Measurements from ENCODE around the gene ARHGAP26. TPM values are rescaled to one million over a fixed set of nuclear protein-coding genes. Genes with fewer than 3 reads are reported as not detected.

ARHGAP26 gene
- polyA plus RNA-seq, 1 donor from 2014 or later, result 0.83 TPM

- no peaks in the 10 kb centered on the region for H3K79me2 ChIP-seq (replicated peaks; ENCODE audit: insufficient read depth, low read length)
- H3K36me3 ChIP-seq (ENCODE audit: insufficient read depth, low read length), result no peaks in the 10 kb centered on the region
- H3K9me3 ChIP-seq (ENCODE audit: low read length), result no peaks in the 10 kb centered on the region
- H3K9me2 ChIP-seq (ENCODE audit: insufficient read depth, low read length), result no peaks in the 10 kb centered on the region
- H3K4me2 ChIP-seq (ENCODE audit: low read length), result no peak overlapping the region
- H3K27ac ChIP-seq (ENCODE audit: low read length), result no peak overlapping the region
- H4K20me1 ChIP-seq (ENCODE audit: insufficient read depth), result no peaks in the 10 kb centered on the region
- no peaks in the 10 kb centered on the region for H3F3A ChIP-seq (ENCODE audit: insufficient read depth, low read length, poor library complexity, severe bottlenecking)
- no peak overlapping the region for H2AFZ ChIP-seq (ENCODE audit: low read depth, low read length)
- no peak overlapping the region for H3K4me3 ChIP-seq (ENCODE audit: low read length)
- H3K27me3 ChIP-seq (ENCODE audit: insufficient read depth, low read depth, low read length), result no peaks in the 10 kb centered on the region
- no peak overlapping the region for H3K9ac ChIP-seq (ENCODE audit: low read length)
- TF ChIP-seq EP300 (conservative IDR thresholded peaks at IDR 0.05; ENCODE audit: poor library complexity, severe bottlenecking), result no peak
- no peak for TF ChIP-seq MXI1 (conservative IDR thresholded peaks at IDR 0.05; ENCODE audit: poor library complexity, severe bottlenecking)
- no peak for TF ChIP-seq RAD21 (conservative IDR thresholded peaks at IDR 0.05)
- no peak for TF ChIP-seq CTCF (IDR thresholded peaks at IDR 0.05; ENCODE audit: poor library complexity, severe bottlenecking)
- TF ChIP-seq POLR2AphosphoS5 (IDR thresholded peaks at IDR 0.05), result no peak
- no peak for TF ChIP-seq TAF1 (IDR thresholded peaks at IDR 0.05; ENCODE audit: low read depth)
- TF ChIP-seq REST (IDR thresholded peaks at IDR 0.05; ENCODE audit: borderline replicate concordance), result no peak
Measured at GRCh38 chr5:143011585-143011984, 241.4 kb downstream of the ARHGAP26 start.

- Histone ChIP-seq H3K79me2 (replicated peaks; ENCODE audit: insufficient read depth, low read length) (no peaks in the 10 kb centered on the region), H3K4me3 (ENCODE audit: low read length) (no peak overlapping the region), H3K9ac (ENCODE audit: low read length) (no peak overlapping the region), H3F3A (ENCODE audit: insufficient read depth, low read length, poor library complexity, severe bottlenecking) (no peaks in the 10 kb centered on the region), H3K27ac (ENCODE audit: low read length) (no peak overlapping the region), H4K20me1 (ENCODE audit: insufficient read depth) (no peaks in the 10 kb centered on the region), H3K27me3 (ENCODE audit: insufficient read depth, low read depth, low read length) (no peaks in the 10 kb centered on the region), H2AFZ (ENCODE audit: low read depth, low read length) (no peak overlapping the region), H3K4me2 (ENCODE audit: low read length) (no peak overlapping the region), H3K9me2 (ENCODE audit: insufficient read depth, low read length) (no peaks in the 10 kb centered on the region), H3K36me3 (ENCODE audit: insufficient read depth, low read length) (no peaks in the 10 kb centered on the region), H3K9me3 (ENCODE audit: low read length) (no peaks in the 10 kb centered on the region)
- no peak for TF ChIP-seq EP300 (conservative IDR thresholded peaks at IDR 0.05; ENCODE audit: poor library complexity, severe bottlenecking)
Measured at GRCh38 chr5:143013176-143013891, 243.2 kb downstream of the ARHGAP26 start.

- H3K9ac ChIP-seq (ENCODE audit: low read length), result no peak overlapping the region
- no peaks in the 10 kb centered on the region for H3K9me2 ChIP-seq (ENCODE audit: insufficient read depth, low read length)
- no peaks in the 10 kb centered on the region for H4K20me1 ChIP-seq (ENCODE audit: insufficient read depth)
- H3K27me3 ChIP-seq (ENCODE audit: insufficient read depth, low read depth, low read length), result no peaks in the 10 kb centered on the region
- H3K79me2 ChIP-seq (replicated peaks; ENCODE audit: insufficient read depth, low read length), result no peaks in the 10 kb centered on the region
- no peak overlapping the region for H3K4me2 ChIP-seq (ENCODE audit: low read length)
- H2AFZ ChIP-seq (ENCODE audit: low read depth, low read length), result no peak overlapping the region
- no peak overlapping the region for H3K27ac ChIP-seq (ENCODE audit: low read length)
- no peak overlapping the region for H3K4me3 ChIP-seq (ENCODE audit: low read length)
- H3F3A ChIP-seq (ENCODE audit: insufficient read depth, low read length, poor library complexity, severe bottlenecking), result no peaks in the 10 kb centered on the region
- H3K9me3 ChIP-seq (ENCODE audit: low read length), result no peaks in the 10 kb centered on the region
- no peaks in the 10 kb centered on the region for H3K36me3 ChIP-seq (ENCODE audit: insufficient read depth, low read length)
- no peak for TF ChIP-seq REST (IDR thresholded peaks at IDR 0.05; ENCODE audit: borderline replicate concordance)
- TF ChIP-seq POLR2AphosphoS5 (IDR thresholded peaks at IDR 0.05), result no peak
- no peak for TF ChIP-seq TAF1 (IDR thresholded peaks at IDR 0.05; ENCODE audit: low read depth)
- TF ChIP-seq EZH2 (IDR thresholded peaks at IDR 0.05; ENCODE audit: borderline replicate concordance, insufficient read depth, low read length, poor library complexity, severe bottlenecking), result no peak
- TF ChIP-seq EP300 (conservative IDR thresholded peaks at IDR 0.05; ENCODE audit: poor library complexity, severe bottlenecking), result no peak
- TF ChIP-seq MXI1 (conservative IDR thresholded peaks at IDR 0.05; ENCODE audit: poor library complexity, severe bottlenecking), result no peak
- no peak for TF ChIP-seq SMC3 (conservative IDR thresholded peaks at IDR 0.05; ENCODE audit: poor library complexity)
Measured at GRCh38 chr5:143014017-143014651, 244.0 kb downstream of the ARHGAP26 start.
